HL-60/S4 treated with phorbol 12-myristate 13-acetate at 8.2 ng/mL for 4 days and 3 days (cell line): ENCODE measurements around the gene VSIG8.

ENCODE experiments used
- in situ Hi-C: fragments of 300-500 bp; cut with MboI; formaldehyde crosslinking; loops from 2 replicates; pipeline ENCODE4 v1.15.0; 2022; ENCODE audit warnings: low sequenced_read_pairs

VSIG8 gene

DNA sequence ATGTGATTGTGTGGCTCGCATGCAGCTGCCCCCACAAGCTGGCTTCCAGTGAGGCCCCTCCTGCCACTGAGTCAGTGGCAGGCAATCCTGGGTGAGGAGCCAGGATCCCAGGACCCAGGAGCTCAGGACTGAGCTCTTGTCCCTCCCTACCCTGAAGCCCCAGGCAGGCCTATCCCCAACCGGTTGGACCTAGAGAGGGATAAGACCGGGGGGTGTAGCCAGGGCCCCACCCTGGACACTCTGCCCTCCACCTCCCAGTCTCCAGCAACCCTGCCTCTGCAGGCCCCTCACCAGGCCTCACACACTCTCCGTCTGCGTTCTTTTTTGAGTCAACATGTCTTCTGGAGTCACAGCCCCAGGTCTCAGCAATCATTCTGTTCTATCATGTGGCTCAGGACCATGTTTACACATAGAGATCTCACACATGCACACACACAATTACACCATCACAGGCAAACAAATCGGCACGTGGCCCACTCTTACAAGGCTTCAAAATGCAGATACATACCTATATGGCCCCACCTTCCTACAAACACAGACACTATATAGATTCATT lies 2.6 kb downstream of the VSIG8 start:
- in situ Hi-C loops: no loop called here

DNA sequence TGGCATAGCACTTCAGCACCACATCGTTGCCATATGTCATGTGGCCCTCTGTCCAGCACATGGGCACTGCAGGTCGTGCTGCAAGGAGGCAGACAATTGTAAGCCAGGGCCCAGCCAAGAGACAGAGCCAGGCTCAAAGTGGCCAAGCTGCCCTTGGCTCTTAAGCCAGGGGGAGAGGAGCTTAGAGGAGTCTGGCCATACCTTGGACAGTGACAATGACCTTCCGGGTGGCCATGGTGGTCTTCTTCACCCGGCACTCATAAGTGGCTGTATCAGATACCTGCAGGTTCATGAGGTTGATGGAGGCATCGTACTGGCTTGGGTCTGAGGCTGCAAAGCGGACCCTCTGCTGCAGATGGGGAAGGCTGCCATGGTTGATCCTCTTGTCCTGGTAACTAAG lies 4.6 kb downstream of the VSIG8 start:
- in situ Hi-C loops: no loop called here

- in situ Hi-C loops: no loop called here
Measured at GRCh38 chr1:159856576-159856975, 5.9 kb downstream of the VSIG8 start.

DNA sequence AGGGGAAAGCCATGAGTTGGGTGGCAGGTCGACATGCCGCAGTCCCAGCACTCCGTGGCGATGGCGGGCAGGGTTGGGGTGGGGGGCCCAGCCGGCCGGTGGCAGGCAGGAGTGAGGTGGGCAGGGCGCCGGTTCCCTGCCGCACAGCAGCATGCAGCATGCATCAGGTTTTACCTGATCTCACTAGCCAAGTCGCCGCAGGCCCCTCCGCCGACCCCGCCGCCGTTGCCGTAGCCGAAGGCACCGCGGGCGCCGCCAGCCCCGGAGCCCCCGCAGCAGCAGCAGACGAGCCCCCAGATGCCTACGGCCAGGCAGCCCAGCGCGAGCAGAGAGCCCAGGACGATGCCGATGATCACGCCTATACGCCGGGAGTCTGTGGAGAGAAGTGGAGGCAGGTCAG lies 6.7 kb downstream of the VSIG8 start:
- in situ Hi-C loops: no loop called here

DNA sequence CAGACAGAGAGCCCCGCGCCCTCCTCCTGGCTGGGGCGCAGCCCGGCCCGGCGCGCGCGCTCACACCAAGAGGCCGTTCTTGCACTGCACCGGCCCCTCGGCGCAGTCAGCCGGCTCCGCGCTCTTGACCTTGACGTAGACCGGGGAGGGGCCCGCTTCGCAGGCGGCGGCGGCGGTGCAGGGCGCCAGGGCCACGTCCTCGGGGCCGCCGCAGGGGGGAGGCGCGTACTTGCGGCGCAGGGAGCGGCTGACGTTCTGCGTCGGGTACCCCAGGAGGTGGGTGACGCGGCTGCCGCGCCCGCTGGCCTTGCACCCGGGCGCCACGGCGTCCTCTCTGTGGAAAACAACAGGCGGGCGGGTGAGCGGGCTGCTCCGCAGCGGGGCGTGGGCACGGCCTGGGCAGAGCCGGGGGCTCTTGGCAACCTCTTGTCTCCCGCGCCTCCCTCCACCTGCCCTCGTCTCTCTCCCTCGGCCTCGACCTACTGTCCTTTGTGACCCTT lies 7.7 kb downstream of the VSIG8 start:
- in situ Hi-C loops: no loop called here

GRCh38 chr1:159854116-159854692 lies 8.3 kb downstream of the VSIG8 start:
- in situ Hi-C loops: no loop called here

GRCh38 chr1:159853417-159854115 lies 8.9 kb downstream of the VSIG8 start:
- in situ Hi-C loops: no loop called here

DNA sequence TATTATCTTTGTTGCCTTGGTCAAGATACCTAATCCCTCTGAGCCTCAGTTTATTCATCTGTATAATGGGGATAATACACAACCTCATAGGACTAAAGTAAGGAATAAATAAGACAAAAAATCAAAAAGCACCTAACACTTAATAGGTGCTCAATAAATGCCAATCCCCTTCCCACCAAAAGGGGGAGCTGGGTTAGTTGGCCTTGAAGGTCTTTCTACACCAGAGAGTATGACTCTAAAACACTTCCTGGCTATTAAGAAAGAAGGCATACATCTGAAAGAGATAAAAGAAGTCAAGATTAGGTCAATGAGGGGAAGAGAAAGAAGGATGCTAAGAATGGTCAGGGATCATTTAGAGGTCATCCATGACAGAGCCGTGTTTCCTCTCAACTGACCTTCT lies 11.1 kb downstream of the VSIG8 start:
- in situ Hi-C loops: no loop called here

- in situ Hi-C loops: no loop called here
Measured at GRCh38 chr1:159849626-159850366, 12.7 kb downstream of the VSIG8 start.

- in situ Hi-C loops: no loop called here
Measured at GRCh38 chr1:159848326-159848725, 14.1 kb downstream of the VSIG8 start.

GRCh38 chr1:159847231-159847630 lies 15.2 kb downstream of the VSIG8 start:
- in situ Hi-C loops: no loop called here

GRCh38 chr1:159845751-159846629 lies 16.5 kb downstream of the VSIG8 start:
- in situ Hi-C loops: no loop called here

DNA sequence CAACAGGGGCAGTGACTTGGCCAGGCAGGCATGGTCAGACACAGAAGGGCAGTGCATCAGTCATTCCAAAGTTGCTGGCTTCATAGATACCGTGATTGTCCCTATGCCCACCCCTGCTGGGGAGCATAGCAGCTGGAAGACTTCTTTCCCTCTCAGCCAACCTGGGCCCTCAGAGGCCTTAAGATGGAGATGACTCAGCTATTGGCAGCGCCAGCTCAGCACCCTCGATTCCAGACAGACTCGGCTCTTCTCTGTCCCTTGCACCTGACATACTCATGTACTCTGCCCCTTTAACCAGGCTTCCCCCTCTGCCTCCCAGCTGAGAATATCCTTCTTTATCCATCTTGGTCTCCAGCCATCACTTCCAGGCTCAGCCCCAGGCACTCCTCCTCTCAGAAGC lies 19.0 kb downstream of the VSIG8 start:
- in situ Hi-C loops: no loop called here

GRCh38 chr1:159841749-159842148 lies 20.7 kb downstream of the VSIG8 start:
- in situ Hi-C loops: no loop called here

GRCh38 chr1:159839116-159839849 lies 23.2 kb downstream of the VSIG8 start:
- in situ Hi-C loops: no loop called here

DNA sequence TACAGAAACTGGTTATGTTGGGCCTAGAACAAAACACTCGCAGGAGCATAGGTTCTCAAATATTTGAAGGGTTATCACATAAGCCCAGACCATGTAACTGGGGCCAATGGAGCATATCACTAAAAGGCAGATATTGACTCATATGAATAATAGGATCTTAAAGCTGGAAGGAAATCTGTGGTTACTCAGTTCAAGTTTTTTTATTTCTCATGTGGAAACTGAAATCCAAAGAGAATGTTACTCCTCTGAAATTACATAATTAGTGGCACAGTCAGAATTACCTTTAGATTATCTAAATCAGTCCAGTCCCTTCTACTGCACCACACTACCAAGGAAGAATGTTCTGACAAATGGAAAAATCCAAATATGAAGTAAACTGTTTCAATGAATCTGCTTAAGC lies 23.7 kb downstream of the VSIG8 start:
- in situ Hi-C loops: no loop called here

GRCh38 chr1:159835862-159836525 lies 26.5 kb downstream of the VSIG8 start:
- in situ Hi-C loops: no loop called here

GRCh38 chr1:159835356-159835755 lies 27.1 kb downstream of the VSIG8 start:
- in situ Hi-C loops: no loop called here

DNA sequence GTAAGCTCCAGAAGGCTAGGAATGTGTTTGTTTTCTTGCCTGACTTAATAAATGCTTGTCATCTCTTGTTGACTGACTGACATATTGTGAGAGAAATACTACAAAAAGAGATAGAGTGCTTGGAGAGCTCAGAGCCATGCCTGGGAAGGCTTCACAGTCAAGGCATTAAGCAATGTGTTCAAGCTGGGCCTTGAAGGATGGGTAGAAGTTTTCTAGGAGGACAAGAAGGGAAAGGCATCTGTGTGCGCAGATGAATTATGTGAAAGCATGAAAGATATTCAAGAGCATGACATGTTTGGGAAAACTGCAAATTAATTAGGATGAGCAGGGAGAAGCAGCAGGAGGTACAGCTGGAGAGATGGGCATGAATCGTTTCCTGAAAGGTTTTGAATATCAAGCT lies 30.1 kb downstream of the VSIG8 start:
- in situ Hi-C loops: no loop called here
